Measurements from ENCODE around the gene KIRREL3.

DNA sequence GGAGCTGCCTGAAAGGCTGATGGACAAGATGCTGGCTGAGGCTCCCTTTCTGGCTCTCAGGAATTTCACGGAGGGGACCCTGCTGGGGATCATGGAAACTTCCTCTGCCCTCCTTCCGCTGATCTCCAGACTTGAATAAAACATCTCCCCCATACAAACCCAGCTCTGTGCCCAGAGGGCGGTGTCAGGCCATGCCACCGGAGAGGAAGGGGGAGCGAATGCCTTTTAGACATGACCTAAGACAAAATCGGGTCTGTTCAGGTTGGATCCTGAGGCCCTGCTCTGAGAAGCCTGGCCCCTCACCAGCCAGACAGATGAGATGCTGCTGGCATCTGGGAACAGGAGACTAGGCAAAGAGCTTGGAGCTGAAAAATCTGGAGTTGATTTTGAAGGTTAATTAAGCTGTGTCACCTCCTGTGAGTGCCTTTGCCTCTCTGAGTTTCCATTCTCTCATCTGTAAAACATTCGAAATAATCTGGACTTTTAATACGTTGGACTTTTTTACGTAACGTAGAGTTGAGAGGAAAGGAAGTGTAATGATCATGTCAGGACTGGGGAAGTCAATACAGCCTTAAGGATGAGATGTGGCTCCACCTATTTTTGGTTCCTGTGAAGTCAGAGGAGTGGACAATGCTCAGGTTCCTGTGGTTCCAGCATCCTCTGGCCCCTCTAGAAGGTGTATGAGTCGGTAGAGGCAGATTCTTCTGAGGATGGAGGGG is 481.4 kb downstream of the KIRREL3 start:
- TF ChIP-seq, protein P1, sequence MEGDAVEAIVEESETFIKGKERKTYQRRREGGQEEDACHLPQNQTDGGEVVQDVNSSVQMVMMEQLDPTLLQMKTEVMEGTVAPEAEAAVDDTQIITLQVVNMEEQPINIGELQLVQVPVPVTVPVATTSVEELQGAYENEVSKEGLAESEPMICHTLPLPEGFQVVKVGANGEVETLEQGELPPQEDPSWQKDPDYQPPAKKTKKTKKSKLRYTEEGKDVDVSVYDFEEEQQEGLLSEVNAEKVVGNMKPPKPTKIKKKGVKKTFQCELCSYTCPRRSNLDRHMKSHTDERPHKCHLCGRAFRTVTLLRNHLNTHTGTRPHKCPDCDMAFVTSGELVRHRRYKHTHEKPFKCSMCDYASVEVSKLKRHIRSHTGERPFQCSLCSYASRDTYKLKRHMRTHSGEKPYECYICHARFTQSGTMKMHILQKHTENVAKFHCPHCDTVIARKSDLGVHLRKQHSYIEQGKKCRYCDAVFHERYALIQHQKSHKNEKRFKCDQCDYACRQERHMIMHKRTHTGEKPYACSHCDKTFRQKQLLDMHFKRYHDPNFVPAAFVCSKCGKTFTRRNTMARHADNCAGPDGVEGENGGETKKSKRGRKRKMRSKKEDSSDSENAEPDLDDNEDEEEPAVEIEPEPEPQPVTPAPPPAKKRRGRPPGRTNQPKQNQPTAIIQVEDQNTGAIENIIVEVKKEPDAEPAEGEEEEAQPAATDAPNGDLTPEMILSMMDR (IDR thresholded peaks at IDR 0.05): no peak
- TF ChIP-seq POLR2A (IDR thresholded peaks at IDR 0.05): no peak

Measured in testis (tissue), 2 donors.